Measurements from ENCODE around the gene BDKRB2. TPM values are rescaled to one million over a fixed set of nuclear protein-coding genes. Genes with fewer than 3 reads are reported as not detected.

BDKRB2 gene
- total RNA-seq, 1 donor from 2014 or later = not detected

GRCh38 chr14:96167224-96168148 lies 37.2 kb upstream of the BDKRB2 start:
- Mint-ChIP-seq H3K27ac (no peak overlapping the region), H3K36me3 (ENCODE audit: low read depth) (no peaks in the 10 kb centered on the region), H3K9me3 (no peaks in the 10 kb centered on the region), H3K4me3 (no peak overlapping the region), H3K27me3 (peaks cover 2% of the 10 kb centered on the region), H3K4me1 (no peaks in the 10 kb centered on the region)
- DNase-seq = no peak
- intact Hi-C loops (cut with micrococcal nuclease) = no loop called here

GRCh38 chr14:96168581-96168980 lies 36.1 kb upstream of the BDKRB2 start:
- intact Hi-C loops (cut with micrococcal nuclease) = no loop called here
- H3K4me1 Mint-ChIP-seq = no peaks in the 10 kb centered on the region
- peaks cover 2% of the 10 kb centered on the region for H3K27me3 Mint-ChIP-seq
- H3K27ac Mint-ChIP-seq = no peak overlapping the region
- no peaks in the 10 kb centered on the region for H3K36me3 Mint-ChIP-seq (ENCODE audit: low read depth)
- no peaks in the 10 kb centered on the region for H3K9me3 Mint-ChIP-seq
- no peak for DNase-seq
- no peak overlapping the region for H3K4me3 Mint-ChIP-seq

- no peak for DNase-seq
- Mint-ChIP-seq H3K36me3 (ENCODE audit: low read depth) (no peaks in the 10 kb centered on the region), H3K4me3 (no peak overlapping the region), H3K27me3 (no peaks in the 10 kb centered on the region), H3K27ac (no peak overlapping the region), H3K9me3 (no peaks in the 10 kb centered on the region), H3K4me1 (no peaks in the 10 kb centered on the region)
- intact Hi-C loops (cut with micrococcal nuclease) = no loop called here
Measured at GRCh38 chr14:96170961-96171592, 33.6 kb upstream of the BDKRB2 start.

DNA sequence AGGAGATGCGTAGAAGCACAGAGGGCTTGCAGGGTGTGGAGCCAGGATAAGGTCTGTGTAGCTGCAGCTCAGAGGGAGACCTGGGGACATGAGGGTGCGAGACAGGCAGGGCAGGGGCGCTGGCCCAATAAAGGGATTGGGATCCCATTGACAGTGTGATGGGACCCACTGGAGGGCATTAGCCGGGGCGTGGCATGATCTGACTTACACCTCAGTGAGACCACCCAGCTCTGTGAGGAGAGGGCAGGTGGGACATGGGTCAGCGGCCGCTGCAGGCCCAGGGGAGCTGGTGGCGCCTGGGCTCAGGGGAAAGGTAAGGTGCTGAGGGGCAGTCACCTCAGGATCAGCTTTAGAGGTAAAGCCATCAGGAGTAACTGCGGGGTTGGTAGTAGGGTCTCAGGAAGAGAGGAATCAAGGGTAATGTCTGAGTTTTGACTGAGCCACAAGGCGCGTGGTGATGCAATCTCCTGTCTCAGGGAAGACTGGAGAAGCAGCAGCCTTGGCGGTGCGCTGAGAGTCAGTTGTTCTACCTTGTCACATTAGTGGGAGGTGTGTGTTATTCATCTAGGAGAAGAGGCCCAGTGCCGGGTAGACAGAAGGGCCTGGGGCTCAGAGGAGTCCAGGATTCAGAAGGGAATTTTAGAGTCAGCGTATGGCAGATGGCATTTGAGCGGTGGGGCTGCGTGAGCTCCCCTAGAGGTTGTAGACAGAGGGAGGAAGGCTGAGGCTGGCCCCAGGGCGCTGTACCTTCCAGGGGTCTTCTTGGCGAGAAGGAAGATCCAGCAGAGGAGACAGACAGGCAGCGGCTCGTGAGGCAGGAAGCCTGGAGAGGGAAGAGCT lies 30.8 kb upstream of the BDKRB2 start:
- intact Hi-C loops (cut with micrococcal nuclease) = no loop called here
- H3K4me1 Mint-ChIP-seq = no peaks in the 10 kb centered on the region
- no peaks in the 10 kb centered on the region for H3K27me3 Mint-ChIP-seq
- no peak for DNase-seq
- H3K27ac Mint-ChIP-seq = no peak overlapping the region
- no peaks in the 10 kb centered on the region for H3K36me3 Mint-ChIP-seq (ENCODE audit: low read depth)
- H3K4me3 Mint-ChIP-seq = no peak overlapping the region
- H3K9me3 Mint-ChIP-seq = no peaks in the 10 kb centered on the region

DNA sequence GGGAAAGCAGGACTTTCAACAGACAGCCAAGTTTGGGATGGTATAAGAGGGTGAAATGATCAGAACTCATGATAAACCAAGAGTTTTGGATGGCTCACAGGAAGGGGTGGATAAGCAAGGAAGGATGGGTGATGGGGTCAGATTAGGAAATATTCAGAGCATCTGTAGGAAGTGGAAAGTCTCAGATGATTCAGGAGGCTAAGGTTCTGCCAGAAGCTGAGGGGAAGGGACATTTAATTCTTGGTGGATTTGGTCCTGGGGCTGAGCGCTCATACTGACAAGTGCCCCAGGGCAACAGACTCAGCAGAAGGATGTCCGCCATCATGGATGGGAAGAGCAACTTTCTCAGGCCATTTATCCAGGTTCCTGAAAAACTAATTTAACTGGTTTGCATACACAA lies 28.4 kb upstream of the BDKRB2 start:
- no peak for DNase-seq
- intact Hi-C loops (cut with micrococcal nuclease) = no loop called here
- Mint-ChIP-seq H3K9me3 (no peaks in the 10 kb centered on the region), H3K4me3 (no peak overlapping the region), H3K27me3 (no peaks in the 10 kb centered on the region), H3K4me1 (no peaks in the 10 kb centered on the region), H3K36me3 (ENCODE audit: low read depth) (no peaks in the 10 kb centered on the region), H3K27ac (no peak overlapping the region)

DNA sequence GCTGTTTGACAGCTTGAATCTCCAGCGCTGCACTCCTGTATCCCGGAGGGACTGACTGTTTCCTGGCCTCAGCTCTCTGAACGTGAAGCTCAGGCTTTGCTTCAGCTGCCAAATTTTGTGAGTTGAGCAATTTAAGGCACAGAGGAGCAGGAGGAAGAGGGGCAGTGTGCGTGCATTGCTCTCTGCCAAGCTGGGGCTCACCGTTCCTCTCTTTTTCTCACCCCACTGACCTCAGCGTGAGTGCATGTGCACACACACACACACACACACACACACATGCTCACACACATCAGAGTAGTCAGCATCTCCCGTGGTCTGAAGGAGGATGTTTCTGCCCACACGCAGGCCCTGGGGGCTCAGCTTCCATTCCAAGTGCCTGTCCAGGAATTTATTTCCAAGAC lies 27.8 kb upstream of the BDKRB2 start:
- Mint-ChIP-seq H3K27me3 (no peaks in the 10 kb centered on the region), H3K27ac (no peak overlapping the region), H3K36me3 (ENCODE audit: low read depth) (no peaks in the 10 kb centered on the region), H3K4me1 (no peaks in the 10 kb centered on the region), H3K9me3 (no peaks in the 10 kb centered on the region), H3K4me3 (no peak overlapping the region)
- DNase-seq = no peak
- intact Hi-C loops (cut with micrococcal nuclease) = no loop called here

GRCh38 chr14:96177766-96178375 lies 26.8 kb upstream of the BDKRB2 start:
- Mint-ChIP-seq H3K9me3 (no peaks in the 10 kb centered on the region), H3K27ac (no peak overlapping the region), H3K4me1 (no peaks in the 10 kb centered on the region), H3K36me3 (ENCODE audit: low read depth) (no peaks in the 10 kb centered on the region), H3K27me3 (no peaks in the 10 kb centered on the region), H3K4me3 (no peak overlapping the region)
- intact Hi-C loops (cut with micrococcal nuclease) = no loop called here
- no peak for DNase-seq

- Mint-ChIP-seq H3K27me3 (no peaks in the 10 kb centered on the region), H3K4me1 (no peaks in the 10 kb centered on the region), H3K27ac (no peak overlapping the region), H3K4me3 (no peak overlapping the region), H3K36me3 (ENCODE audit: low read depth) (no peaks in the 10 kb centered on the region), H3K9me3 (no peaks in the 10 kb centered on the region)
- no peak for DNase-seq
- intact Hi-C loops (cut with micrococcal nuclease) = no loop called here
Measured at GRCh38 chr14:96178461-96179321, 25.9 kb upstream of the BDKRB2 start.

GRCh38 chr14:96180043-96180874 lies 24.4 kb upstream of the BDKRB2 start:
- no peak overlapping the region for H3K27ac Mint-ChIP-seq
- H3K36me3 Mint-ChIP-seq (ENCODE audit: low read depth) = no peaks in the 10 kb centered on the region
- no peak overlapping the region for H3K4me3 Mint-ChIP-seq
- intact Hi-C loops (cut with micrococcal nuclease) = no loop called here
- H3K4me1 Mint-ChIP-seq = no peaks in the 10 kb centered on the region
- no peak for DNase-seq
- no peaks in the 10 kb centered on the region for H3K27me3 Mint-ChIP-seq
- no peaks in the 10 kb centered on the region for H3K9me3 Mint-ChIP-seq

- intact Hi-C loops (cut with micrococcal nuclease) = no loop called here
- H3K9me3 Mint-ChIP-seq = no peaks in the 10 kb centered on the region
Measured at GRCh38 chr14:96181186-96182056, 23.2 kb upstream of the BDKRB2 start.

GRCh38 chr14:96182546-96182945 lies 22.1 kb upstream of the BDKRB2 start:
- no peaks in the 10 kb centered on the region for H3K36me3 Mint-ChIP-seq (ENCODE audit: low read depth)

More at GRCh38 chr14:96181186-96182056, 23.2 kb upstream of the BDKRB2 start:
- Mint-ChIP-seq H3K27ac (no peak overlapping the region), H3K4me1 (no peaks in the 10 kb centered on the region), H3K36me3 (ENCODE audit: low read depth) (no peaks in the 10 kb centered on the region), H3K4me3 (no peak overlapping the region), H3K27me3 (no peaks in the 10 kb centered on the region)
- DNase-seq = no peak

GRCh38 chr14:96184737-96185136 lies 19.9 kb upstream of the BDKRB2 start:
- Mint-ChIP-seq H3K36me3 (ENCODE audit: low read depth) (no peaks in the 10 kb centered on the region), H3K27me3 (peaks cover 2% of the 10 kb centered on the region), H3K4me3 (no peak overlapping the region), H3K4me1 (no peaks in the 10 kb centered on the region), H3K27ac (no peak overlapping the region), H3K9me3 (no peaks in the 10 kb centered on the region)
- intact Hi-C loops (cut with micrococcal nuclease) = no loop called here
- no peak for DNase-seq

More at GRCh38 chr14:96182546-96182945, 22.1 kb upstream of the BDKRB2 start:
- Mint-ChIP-seq H3K27ac (no peak overlapping the region), H3K9me3 (no peaks in the 10 kb centered on the region), H3K4me3 (no peak overlapping the region), H3K4me1 (no peaks in the 10 kb centered on the region), H3K27me3 (no peaks in the 10 kb centered on the region)
- intact Hi-C loops (cut with micrococcal nuclease) = no loop called here
- no peak for DNase-seq
